ENCODE data around the gene STK39. TPM values are rescaled to one million over a fixed set of nuclear protein-coding genes. Genes with fewer than 3 reads are reported as not detected.

STK39 gene
- total RNA-seq, 1 experiment from 2014 or later, result 22.1 TPM

- Histone ChIP-seq H4K20me1 (ENCODE audit: control insufficient read depth, insufficient read depth, insufficient read length) (no peaks in the 10 kb centered on the region), H3T11ph (ENCODE audit: low read length) (no peak overlapping the region), H3K9me3 (ENCODE audit: control insufficient read depth, low read depth, low read length) (no peaks in the 10 kb centered on the region), H3K79me1 (ENCODE audit: insufficient read depth, low read depth, low read length, poor library complexity, severe bottlenecking) (peaks cover 2% of the 10 kb centered on the region), H2BK15ac (ENCODE audit: low read depth, low read length) (no peak overlapping the region), H3K4me2 (ENCODE audit: insufficient read depth, insufficient read length, low read length) (no peak overlapping the region), H3K79me2 (ENCODE audit: insufficient read depth, low read length) (no peaks in the 10 kb centered on the region), H3K9ac (ENCODE audit: extremely low read depth, insufficient read length, low read length) (no peak overlapping the region), H3K18ac (ENCODE audit: insufficient read length, low read depth, low read length) (no peak overlapping the region), H4K5ac (ENCODE audit: insufficient read length, low read depth, low read length) (no peak overlapping the region), H3K23me2 (ENCODE audit: insufficient read length, low read depth, low read length, poor library complexity, severe bottlenecking) (no peaks in the 10 kb centered on the region), H2AK5ac (ENCODE audit: insufficient read length, low read length) (no peak overlapping the region), H3K56ac (ENCODE audit: insufficient read length, low read depth, low read length) (no peak overlapping the region), H3K4me1 (ENCODE audit: insufficient read depth, low read length) (no peaks in the 10 kb centered on the region), H2BK20ac (ENCODE audit: low read depth, low read length, poor library complexity, severe bottlenecking) (no peak overlapping the region), H4K8ac (replicated peaks; ENCODE audit: insufficient read length, low read depth, low read length) (no peak overlapping the region), H4K91ac (ENCODE audit: insufficient read length, low read depth, low read length) (no peak overlapping the region), H2BK12ac (ENCODE audit: insufficient read length, low read depth, low read length) (no peak overlapping the region), H3K23ac (ENCODE audit: insufficient read length, low read depth, low read length) (no peak overlapping the region), H2BK5ac (ENCODE audit: insufficient read length, low read length) (no peak overlapping the region), H3K14ac (ENCODE audit: insufficient read depth, low read length) (no peak overlapping the region), H3K4ac (ENCODE audit: low read depth, low read length) (no peak overlapping the region), H2BK120ac (ENCODE audit: low read depth, low read length, poor library complexity, severe bottlenecking) (no peak overlapping the region), H3K27ac (ENCODE audit: insufficient read length, low read depth, low read length) (no peak overlapping the region), H3K27me3 (ENCODE audit: insufficient read depth, low read length) (no peaks in the 10 kb centered on the region), H2AFZ (ENCODE audit: low read length) (no peak overlapping the region)
- Mint-ChIP-seq H3K4me1 (peaks cover 5 to 6% of the 10 kb centered on the region in 2 experiments; a peak in 2 of 4 replicates), H3K36me3 (ENCODE audit: insufficient read depth in 1 of 3, low read depth in 3 of 3) (no peaks in the 10 kb centered on the region), H3K27me3 (ENCODE audit: low read depth) (no peaks in the 10 kb centered on the region), H3K27ac (peak overlapping the region in 1 of 3 experiments; percentile 46; a peak in 1 of 7 replicates), H3K4me3 (no peak overlapping the region), H3K9me3 (no peaks in the 10 kb centered on the region)
- no peak for TF ChIP-seq CTCF (conservative IDR thresholded peaks at IDR 0.05)
- no peak for DNase-seq
- no CpG with 5 or more reads among the region's 2 CpGs for WGBS (ENCODE audit: extremely low coverage, insufficient read length, low lambda C conversion rate)
Measured at GRCh38 chr2:168155680-168156079, 91.7 kb downstream of the STK39 start.
